Colonic mucosa (tissue), 4 donors: Measurements from ENCODE around the gene XRRA1. TPM values are rescaled to one million over a fixed set of nuclear protein-coding genes. Genes with fewer than 3 reads are reported as not detected.
"Not testable (repeated sequence)": the region's sequence is repeated elsewhere in the genome, so short reads cannot be mapped to it uniquely, and the experiment has no call there.

Experiments used
- DNase-seq: peaks from one replicate; pipeline ENCODE4 v3.0.0-alpha.2; 2020
- H3K27ac ChIP-seq: fragments of 200-600 bp; one replicate; pipeline ENCODE4 v1.8.0; 2021
- H3K27me3 ChIP-seq: fragments of 200-600 bp; one replicate; pipeline ENCODE4 v1.8.0; 2021
- H3K36me3 ChIP-seq: fragments of 200-600 bp; one replicate; pipeline ENCODE4 v1.8.0; 2021
- H3K4me1 ChIP-seq: fragments of 200-600 bp; one replicate; pipeline ENCODE4 v1.8.0; 2021; ENCODE audit warnings: mild to moderate bottlenecking
- H3K4me3 ChIP-seq: fragments of 200-600 bp; one replicate; pipeline ENCODE4 v1.8.0; 2021
- H3K9ac ChIP-seq, 2 donors: one replicate each; pipeline ENCODE4 v1.7.0; 2013; ENCODE audit warnings: control low read depth in 2 of 2, low read depth in 2 of 2, low read length in 2 of 2
- H3K9me3 ChIP-seq: fragments of 200-600 bp; one replicate; pipeline ENCODE4 v1.8.0; 2021
- CTCF ChIP-seq: fragments of 200-600 bp; IDR thresholded peaks from one replicate; pipeline ENCODE4 v1.8.0; 2022; ENCODE audit warnings: antibody characterized with exemption, mild to moderate bottlenecking
- intact Hi-C: fragments of 100-400 bp; cut with DNase I; formaldehyde crosslinking; loops from one replicate; pipeline ENCODE4 v1.14.1; 2022
- total RNA-seq, 2 donors: library from RNA; stranded (reverse); fragmentation: NEBNext Ultra II Directional in 1 of 2; extraction: Animal tissue kit (Norgen Biotek cat#: 25700) in 1 of 2; gene quantifications; one replicate each; pipeline ENCODE4 v1.2.1, GENCODE V29; 2021
- donor health status: healthy.
- donor health status: DM: no; HTN: no; CAD: no.
- donor health status: DM: no; HTN: no; CAD: no.

The XRRA1 gene
- total RNA-seq, 2 donors from 2014 or later: 5.1 to 6.6 TPM

- Histone ChIP-seq H3K36me3 (peaks cover 7% of the 10 kb centered on the region), H3K4me3 (no peak overlapping the region), H3K27ac (no peak overlapping the region), H3K9me3 (no peaks in the 10 kb centered on the region), H3K9ac (no peak overlapping the region), H3K27me3 (no peaks in the 10 kb centered on the region), H3K4me1 (no peaks in the 10 kb centered on the region)
- intact Hi-C loops: no loop called here
- DNase-seq: no peak
- TF ChIP-seq CTCF: no peak
Measured at GRCh38 chr11:74978041-74978440, 29.1 kb upstream of the XRRA1 start.

GRCh38 chr11:74971424-74971823, 22.5 kb upstream of the XRRA1 start:
- Histone ChIP-seq H3K9me3 (no peaks in the 10 kb centered on the region), H3K4me3 (no peak overlapping the region), H3K4me1 (no peaks in the 10 kb centered on the region), H3K36me3 (no peaks in the 10 kb centered on the region), H3K9ac (no peak overlapping the region), H3K27me3 (no peaks in the 10 kb centered on the region), H3K27ac (no peak overlapping the region)
- no peak for DNase-seq
- TF ChIP-seq CTCF: no peak
- intact Hi-C loops: no loop called here

GRCh38 chr11:74970852-74971395, 22.0 kb upstream of the XRRA1 start:
- Histone ChIP-seq H3K9ac (no peak overlapping the region), H3K36me3 (no peaks in the 10 kb centered on the region), H3K27me3 (no peaks in the 10 kb centered on the region), H3K9me3 (no peaks in the 10 kb centered on the region), H3K4me3 (no peak overlapping the region), H3K4me1 (no peaks in the 10 kb centered on the region), H3K27ac (no peak overlapping the region)
- DNase-seq: no peak
- TF ChIP-seq CTCF: no peak
- intact Hi-C loops: no loop called here

GRCh38 chr11:74966651-74967050, 17.8 kb upstream of the XRRA1 start:
- H3K36me3 ChIP-seq: no peaks in the 10 kb centered on the region
- DNase-seq: no peak
- no peaks in the 10 kb centered on the region for H3K27me3 ChIP-seq
- H3K9me3 ChIP-seq: no peaks in the 10 kb centered on the region
- no peak for TF ChIP-seq CTCF
- H3K9ac ChIP-seq: no peak overlapping the region
- H3K4me3 ChIP-seq: no peak overlapping the region
- intact Hi-C loops: no loop called here
- H3K4me1 ChIP-seq: no peaks in the 10 kb centered on the region
- no peak overlapping the region for H3K27ac ChIP-seq

GRCh38 chr11:74960128-74960527, 11.2 kb upstream of the XRRA1 start:
- intact Hi-C loops, H3K9ac ChIP-seq, H3K4me1 ChIP-seq, DNase-seq, H3K36me3 ChIP-seq, H3K4me3 ChIP-seq, H3K9me3 ChIP-seq, H3K27ac ChIP-seq, H3K27me3 ChIP-seq: not testable (repeated sequence)

- H3K27me3 ChIP-seq: no peaks in the 10 kb centered on the region
- H3K9ac ChIP-seq: no peak overlapping the region
- no peak overlapping the region for H3K4me3 ChIP-seq
- intact Hi-C loops: no loop called here
- H3K27ac ChIP-seq: no peak overlapping the region
- no peak for TF ChIP-seq CTCF
- no peaks in the 10 kb centered on the region for H3K9me3 ChIP-seq
- H3K36me3 ChIP-seq: no peaks in the 10 kb centered on the region
- DNase-seq: no peak
- no peaks in the 10 kb centered on the region for H3K4me1 ChIP-seq
Measured at GRCh38 chr11:74957937-74958629, 9.2 kb upstream of the XRRA1 start.
